NB4 (cell line): ENCODE results near the gene NSUN7.
A peak's percentile ranks its signal among the peaks of the same experiment; 100 is the strongest.
"Not testable (repeated sequence)": the region's sequence is repeated elsewhere in the genome, so short reads cannot be mapped to it uniquely, and the experiment has no call there.

ENCODE experiments used
- DNase-seq: peaks from one replicate; pipeline ENCODE4 v3.0.0; 2010; ENCODE audit warnings: low read depth
- H3K4me3 ChIP-seq: one replicate; pipeline ENCODE4 v1.5.1; 2011; ENCODE audit warnings: mild to moderate bottlenecking, low read depth, low read length, moderate library complexity
- CTCF ChIP-seq: IDR thresholded peaks from one replicate; pipeline ENCODE4 v1.5.1; 2012; ENCODE audit warnings: low read depth, low read length
- MAX ChIP-seq: IDR thresholded peaks from 2 replicates; pipeline ENCODE4 v1.6.1; 2011; ENCODE audit warnings: low read depth, low read length
- MYC ChIP-seq: IDR thresholded peaks from 2 replicates; pipeline ENCODE4 v1.6.1; 2011; ENCODE audit warnings: low read depth, low read length
- POLR2A ChIP-seq: IDR thresholded peaks from 2 replicates; pipeline ENCODE4 v1.6.1; 2011; ENCODE audit warnings: mild to moderate bottlenecking; ENCODE audit not compliant: insufficient read length; ENCODE audit errors: extremely low read depth

Gene NSUN7

GRCh38 chr4:40749717-40750460 is at the start of gene NSUN7:
Gene NSUN7 (plus strand): TSS chr4:40749955. CDS start chr4:40750694, 739 bp downstream.
- TF ChIP-seq CTCF = no peak
- no peak for TF ChIP-seq MYC
- TF ChIP-seq POLR2A = no peak
- TF ChIP-seq MAX = no peak
- H3K4me3 ChIP-seq = no peak within 1 kb of the TSS
- DNase-seq = peak; percentile 24

GRCh38 chr4:40702137-40702799 is 47.5 kb upstream of the NSUN7 start:
- no peak for DNase-seq
- H3K4me3 ChIP-seq = no peak overlapping the region
- TF ChIP-seq MYC (no peak), MAX (no peak)

- no peak overlapping the region for H3K4me3 ChIP-seq
- TF ChIP-seq CTCF = no peak
- no peak for TF ChIP-seq POLR2A
- no peak for TF ChIP-seq MYC
- no peak for DNase-seq
These were observed 47.0 kb upstream of the NSUN7 start for GRCh38 chr4:40702800-40703151.

- no peak overlapping the region for H3K4me3 ChIP-seq
- TF ChIP-seq MYC = no peak
- TF ChIP-seq POLR2A = no peak
- TF ChIP-seq CTCF = no peak
- no peak for TF ChIP-seq MAX
- no peak for DNase-seq
These were observed 45.7 kb upstream of the NSUN7 start for GRCh38 chr4:40704073-40704472.

GRCh38 chr4:40710484-40711254 is 39.1 kb upstream of the NSUN7 start:
- peak overlapping the region; percentile 30 for H3K4me3 ChIP-seq
- TF ChIP-seq MAX (peak; percentile 37; the same call in 1 of the 2 replicates), POLR2A (no peak)
- peak; percentile 83 for DNase-seq

GRCh38 chr4:40713001-40713400 is 36.8 kb upstream of the NSUN7 start:
- H3K4me3 ChIP-seq, DNase-seq: not testable (repeated sequence)

GRCh38 chr4:40713798-40714197 is 36.0 kb upstream of the NSUN7 start:
- no peak overlapping the region for H3K4me3 ChIP-seq
- no peak for DNase-seq
- TF ChIP-seq POLR2A (no peak), MAX (no peak), CTCF (no peak), MYC (no peak)
